ENCODE results near the gene CDK19.

GRCh38 chr6:110671447-110671846 is 143.8 kb downstream of the CDK19 start:
- TF ChIP-seq, protein P1, sequence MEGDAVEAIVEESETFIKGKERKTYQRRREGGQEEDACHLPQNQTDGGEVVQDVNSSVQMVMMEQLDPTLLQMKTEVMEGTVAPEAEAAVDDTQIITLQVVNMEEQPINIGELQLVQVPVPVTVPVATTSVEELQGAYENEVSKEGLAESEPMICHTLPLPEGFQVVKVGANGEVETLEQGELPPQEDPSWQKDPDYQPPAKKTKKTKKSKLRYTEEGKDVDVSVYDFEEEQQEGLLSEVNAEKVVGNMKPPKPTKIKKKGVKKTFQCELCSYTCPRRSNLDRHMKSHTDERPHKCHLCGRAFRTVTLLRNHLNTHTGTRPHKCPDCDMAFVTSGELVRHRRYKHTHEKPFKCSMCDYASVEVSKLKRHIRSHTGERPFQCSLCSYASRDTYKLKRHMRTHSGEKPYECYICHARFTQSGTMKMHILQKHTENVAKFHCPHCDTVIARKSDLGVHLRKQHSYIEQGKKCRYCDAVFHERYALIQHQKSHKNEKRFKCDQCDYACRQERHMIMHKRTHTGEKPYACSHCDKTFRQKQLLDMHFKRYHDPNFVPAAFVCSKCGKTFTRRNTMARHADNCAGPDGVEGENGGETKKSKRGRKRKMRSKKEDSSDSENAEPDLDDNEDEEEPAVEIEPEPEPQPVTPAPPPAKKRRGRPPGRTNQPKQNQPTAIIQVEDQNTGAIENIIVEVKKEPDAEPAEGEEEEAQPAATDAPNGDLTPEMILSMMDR (IDR thresholded peaks at IDR 0.05): no peak
- no peak for TF ChIP-seq POLR2A (IDR thresholded peaks at IDR 0.05)
